Uterus (tissue), 2 donors: ENCODE measurements around the gene ATPAF1.

Experiments used
- POLR2A ChIP-seq, 2 donors: fragments of 450-650 bp; IDR thresholded peaks; one replicate each; pipeline ENCODE4 v1.6.1; 2016; ENCODE audit warnings: antibody characterized with exemption in 2 of 2, mild to moderate bottlenecking in 1 of 2, moderate library complexity in 1 of 2
- TF ChIP-seq, protein P1 (sequence below), 4 experiments: fragments of 200-600 bp in 2 of 4; fragments of 450-650 bp in 2 of 4; sonication (generic) in 2 of 4; IDR thresholded peaks; one replicate each; pipeline ENCODE4 v1.5.1; 2016 to 2019; ENCODE audit warnings: antibody characterized with exemption in 4 of 4, mild to moderate bottlenecking in 2 of 4, moderate library complexity in 1 of 4

GRCh38 chr1:46645815-46646214 lies 22.3 kb downstream of the ATPAF1 start:
- TF ChIP-seq, protein P1, sequence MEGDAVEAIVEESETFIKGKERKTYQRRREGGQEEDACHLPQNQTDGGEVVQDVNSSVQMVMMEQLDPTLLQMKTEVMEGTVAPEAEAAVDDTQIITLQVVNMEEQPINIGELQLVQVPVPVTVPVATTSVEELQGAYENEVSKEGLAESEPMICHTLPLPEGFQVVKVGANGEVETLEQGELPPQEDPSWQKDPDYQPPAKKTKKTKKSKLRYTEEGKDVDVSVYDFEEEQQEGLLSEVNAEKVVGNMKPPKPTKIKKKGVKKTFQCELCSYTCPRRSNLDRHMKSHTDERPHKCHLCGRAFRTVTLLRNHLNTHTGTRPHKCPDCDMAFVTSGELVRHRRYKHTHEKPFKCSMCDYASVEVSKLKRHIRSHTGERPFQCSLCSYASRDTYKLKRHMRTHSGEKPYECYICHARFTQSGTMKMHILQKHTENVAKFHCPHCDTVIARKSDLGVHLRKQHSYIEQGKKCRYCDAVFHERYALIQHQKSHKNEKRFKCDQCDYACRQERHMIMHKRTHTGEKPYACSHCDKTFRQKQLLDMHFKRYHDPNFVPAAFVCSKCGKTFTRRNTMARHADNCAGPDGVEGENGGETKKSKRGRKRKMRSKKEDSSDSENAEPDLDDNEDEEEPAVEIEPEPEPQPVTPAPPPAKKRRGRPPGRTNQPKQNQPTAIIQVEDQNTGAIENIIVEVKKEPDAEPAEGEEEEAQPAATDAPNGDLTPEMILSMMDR (IDR thresholded peaks at IDR 0.05), result no peak
- TF ChIP-seq POLR2A (IDR thresholded peaks at IDR 0.05), result no peak
